Stimulated activated CD8-positive, alpha-beta memory T cell treated with anti-CD3 and anti-CD28 coated beads, Interleukin-7, amount 100 ng/mL, for 24 hours (primary cell): ENCODE results near the gene ANKRD33B.
"Not testable (repeated sequence)": the region's sequence is repeated elsewhere in the genome, so short reads cannot be mapped to it uniquely, and the experiment has no call there.

Source experiments
- DNase-seq: peaks from one replicate; pipeline ENCODE4 v3.0.0-alpha.2; 2020; ENCODE audit warnings: low read depth

Gene ANKRD33B

DNA sequence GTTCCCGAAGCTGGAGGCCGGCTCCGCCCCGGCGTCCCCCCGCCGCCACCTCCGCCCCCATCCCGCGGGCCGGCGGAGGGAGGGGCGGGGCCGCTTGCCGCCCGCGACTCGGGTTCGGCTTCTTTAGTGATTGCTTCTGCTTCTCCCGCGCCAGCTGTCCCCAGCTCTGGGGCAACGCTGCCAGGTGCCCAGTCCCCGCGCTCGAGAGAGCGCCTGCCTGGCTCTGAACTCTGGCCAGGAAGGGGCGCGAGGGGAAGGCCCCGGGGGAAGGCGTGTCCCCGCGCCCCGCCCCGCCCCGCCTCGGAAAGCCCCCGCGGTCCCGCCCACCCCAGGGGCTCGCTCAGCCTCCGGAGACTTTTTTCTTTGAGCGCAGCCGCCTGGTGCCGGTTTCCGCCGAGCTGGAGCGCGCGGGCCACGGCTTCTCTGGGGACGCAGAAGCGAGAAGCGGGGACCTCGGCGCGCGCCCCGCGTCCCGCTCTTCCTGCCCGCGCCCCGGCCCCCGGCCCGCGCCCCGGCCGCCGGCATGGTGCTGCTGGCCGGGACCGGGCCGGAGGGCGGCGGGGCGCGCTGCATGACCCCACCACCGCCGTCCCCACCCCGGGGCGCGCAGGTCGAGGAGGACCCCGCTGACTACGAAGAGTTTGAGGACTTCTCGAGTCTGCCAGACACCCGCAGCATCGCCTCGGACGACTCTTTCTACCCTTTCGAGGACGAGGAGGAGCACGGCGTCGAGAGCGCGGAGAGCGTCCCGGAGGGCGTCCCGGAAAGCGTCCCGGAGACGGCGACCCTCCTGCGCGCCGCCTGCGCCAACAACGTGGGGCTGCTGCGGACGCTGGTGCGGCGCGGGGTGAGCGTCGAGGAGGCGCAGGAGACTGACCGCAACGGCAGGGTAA is at the start of gene ANKRD33B:
Gene ANKRD33B (plus strand): TSS at position 126 of the 893 bp plus-strand sequence. CDS start 398 bp downstream, at position 524.
- peak; percentile 53 for DNase-seq

DNA sequence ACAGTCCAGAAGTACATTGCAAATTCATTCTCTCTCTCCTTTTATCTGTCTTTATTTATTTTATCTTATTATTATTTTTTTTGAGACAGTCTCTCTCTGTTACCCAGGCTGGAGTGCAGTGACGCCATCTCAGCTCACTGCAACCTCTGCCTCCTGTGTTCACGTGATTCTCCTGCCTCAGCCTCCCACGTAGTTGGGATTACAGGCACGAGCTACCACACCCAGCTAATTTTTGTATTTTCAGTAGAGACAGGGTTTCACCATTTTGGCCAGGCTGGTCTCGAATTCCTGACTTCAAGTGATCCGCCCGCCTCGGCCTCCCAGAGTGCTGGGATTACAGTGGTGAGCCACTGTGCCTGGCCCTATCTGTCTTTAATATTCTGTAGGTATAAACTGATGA is 49.3 kb upstream of the ANKRD33B start:
- not testable (repeated sequence) for DNase-seq

DNA sequence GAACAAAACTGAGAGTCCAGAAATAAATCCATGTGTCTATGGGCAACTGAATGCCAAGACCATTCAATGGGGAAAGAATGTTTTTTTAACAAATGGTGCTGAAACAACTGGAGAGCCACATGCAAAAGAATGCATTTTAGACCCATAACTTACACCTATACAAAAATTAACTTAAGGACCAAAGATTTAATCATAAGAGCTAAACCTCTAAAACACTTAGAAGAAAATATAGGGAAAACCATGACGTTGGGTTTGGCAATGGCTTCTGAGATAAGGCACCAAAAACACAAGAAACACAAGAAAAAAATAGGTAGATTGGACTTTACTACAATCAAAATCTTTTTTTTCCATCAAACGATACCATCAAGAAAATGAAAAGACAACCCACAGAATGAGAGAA is 48.4 kb upstream of the ANKRD33B start:
- DNase-seq = no peak

DNA sequence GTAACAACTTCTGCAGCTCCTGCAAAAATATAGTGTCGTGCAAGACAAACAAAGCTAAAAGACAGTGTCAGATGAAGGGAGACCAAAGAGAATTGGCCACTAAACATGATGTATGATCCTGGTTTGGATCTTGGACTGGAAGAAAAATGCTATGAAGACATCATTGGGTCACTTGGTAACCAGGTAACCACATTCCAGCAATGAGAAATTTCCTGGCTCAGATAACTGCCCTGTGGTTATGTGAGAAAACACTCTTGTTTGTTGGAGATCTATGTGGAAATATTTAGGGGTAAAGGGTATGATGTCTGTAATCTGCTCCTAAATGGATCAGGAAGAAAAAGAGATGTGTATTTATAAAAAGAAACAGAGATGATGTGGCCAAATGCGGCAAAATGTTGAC is 45.5 kb upstream of the ANKRD33B start:
- DNase-seq = no peak

DNA sequence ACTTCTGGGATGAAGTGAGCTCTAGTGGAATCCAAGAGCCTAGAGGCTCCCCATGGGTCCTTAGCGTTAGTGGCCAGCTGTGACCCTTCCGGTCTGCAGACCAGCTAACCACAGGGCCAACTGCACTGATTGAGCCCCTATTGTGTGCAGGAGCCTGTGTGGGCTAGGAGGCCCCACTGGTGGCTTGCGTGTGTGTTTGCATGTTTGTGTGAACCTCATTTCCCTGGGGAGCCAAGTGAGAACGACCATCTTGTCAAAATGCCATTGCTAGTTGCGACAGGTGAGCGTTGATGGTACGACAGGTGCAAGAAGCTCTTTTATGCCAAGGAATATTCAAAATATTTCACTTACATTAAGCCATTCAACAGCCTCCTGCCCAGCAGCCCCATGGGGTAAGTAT is 44.1 kb upstream of the ANKRD33B start:
- DNase-seq = no peak

DNA sequence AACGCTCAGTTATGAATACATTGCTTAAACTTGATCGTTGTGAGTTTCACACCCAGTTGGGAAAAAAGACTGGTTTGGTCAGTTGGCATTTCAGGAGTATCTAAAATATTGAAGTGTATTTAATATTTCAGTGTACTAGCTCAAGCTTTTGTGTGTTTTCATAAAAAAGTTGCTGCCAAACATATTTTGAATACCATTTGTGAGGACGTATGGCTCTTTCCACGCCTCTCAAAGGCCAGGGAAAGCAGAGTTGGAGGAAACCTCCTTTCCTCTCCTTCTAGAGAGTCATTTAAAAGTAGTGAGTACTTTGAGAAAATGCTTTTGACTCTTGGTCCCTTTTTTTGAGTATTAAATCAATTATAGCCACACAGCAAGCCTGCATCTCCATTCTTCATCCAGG is 43.2 kb upstream of the ANKRD33B start:
- DNase-seq = no peak

DNA sequence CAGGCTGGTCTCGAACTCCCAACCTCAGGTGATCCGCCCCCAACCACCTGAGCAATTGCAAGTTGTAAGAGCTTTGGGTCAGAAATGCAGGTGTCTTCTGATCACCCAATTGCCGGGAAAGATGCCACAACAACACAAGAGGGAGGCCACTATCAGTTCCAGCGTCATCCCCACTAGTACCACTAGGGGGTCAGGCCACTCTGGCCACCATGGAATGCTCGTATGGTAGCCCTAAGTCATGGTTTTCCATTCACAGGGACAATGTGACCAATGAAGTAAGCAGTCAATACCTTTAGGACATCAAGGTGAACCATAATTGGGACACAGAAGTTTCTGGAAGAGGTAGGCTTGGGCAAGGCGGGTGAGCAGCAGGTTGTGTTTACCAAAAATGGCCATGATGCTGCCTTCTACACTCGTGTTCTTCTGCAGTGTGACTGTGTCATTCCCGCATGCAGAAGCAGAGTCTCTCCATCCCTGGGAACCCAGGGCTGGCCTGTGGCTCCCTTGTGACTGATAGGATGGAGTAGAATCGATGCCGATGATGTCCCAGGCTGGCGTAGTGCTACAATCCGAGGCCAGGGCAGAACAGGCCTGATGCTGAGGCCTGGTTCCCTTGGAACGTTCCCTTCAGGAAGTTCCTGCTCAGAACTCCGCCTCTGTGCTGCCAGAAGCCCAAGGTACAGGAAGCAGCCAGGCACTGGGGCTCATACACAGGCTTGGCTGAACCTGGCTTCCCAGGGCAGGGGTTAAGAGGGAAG is 42.2 kb upstream of the ANKRD33B start:
- no peak for DNase-seq

DNA sequence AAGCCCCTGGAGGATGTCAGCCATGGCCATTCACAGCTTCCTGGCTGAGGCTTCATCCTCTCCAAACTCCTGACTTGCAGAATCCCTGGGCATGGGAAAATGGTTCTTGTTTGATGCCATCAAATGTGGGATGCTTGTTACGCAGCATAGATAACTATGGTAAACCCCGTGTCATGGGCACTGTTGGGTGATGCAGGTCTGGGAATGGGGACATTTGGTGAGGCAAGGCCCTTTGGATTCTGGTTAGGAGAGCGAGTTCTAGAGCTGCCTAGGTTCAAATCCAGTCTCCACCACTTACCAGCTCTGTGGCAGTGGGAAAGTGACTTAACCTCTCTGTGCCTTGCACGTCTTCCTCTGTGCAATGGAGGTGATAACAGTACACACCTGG is 41.7 kb upstream of the ANKRD33B start:
- DNase-seq = no peak

DNA sequence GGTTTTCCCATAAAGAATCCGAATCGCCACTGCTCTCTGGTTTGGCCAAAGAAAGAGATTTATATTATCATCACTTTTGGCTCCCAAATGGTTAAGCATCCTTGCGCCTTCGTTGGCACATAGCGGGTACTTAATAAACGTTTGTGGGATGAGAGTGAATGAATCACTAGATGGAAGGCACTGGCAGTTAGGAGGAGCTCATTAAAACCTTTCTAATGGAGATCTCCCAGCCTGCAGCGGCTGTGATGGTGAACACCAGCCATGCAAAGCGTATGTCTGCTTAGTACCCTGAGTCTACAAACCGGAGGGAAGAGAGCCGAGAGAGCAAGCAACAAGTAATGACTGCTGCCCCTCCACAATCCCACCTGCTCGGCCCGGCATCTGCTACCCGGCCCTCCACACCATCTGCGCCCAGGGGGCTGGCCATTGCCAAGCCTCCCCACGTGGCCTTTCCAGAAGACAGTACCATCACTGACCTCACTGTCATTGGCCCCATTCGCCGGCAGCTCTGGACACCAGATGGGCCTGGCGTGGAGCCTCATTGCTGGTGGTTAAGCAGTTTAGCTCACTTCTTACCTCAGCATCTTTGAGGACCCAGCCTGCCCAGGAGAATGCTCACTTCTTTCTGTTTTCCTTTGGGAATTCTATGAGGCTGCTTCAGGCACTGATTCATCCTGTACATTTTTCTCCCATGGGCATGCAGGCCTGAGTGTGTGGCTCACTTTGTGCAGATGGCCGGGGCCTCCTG is 39.3 kb upstream of the ANKRD33B start:
- DNase-seq = no peak

DNA sequence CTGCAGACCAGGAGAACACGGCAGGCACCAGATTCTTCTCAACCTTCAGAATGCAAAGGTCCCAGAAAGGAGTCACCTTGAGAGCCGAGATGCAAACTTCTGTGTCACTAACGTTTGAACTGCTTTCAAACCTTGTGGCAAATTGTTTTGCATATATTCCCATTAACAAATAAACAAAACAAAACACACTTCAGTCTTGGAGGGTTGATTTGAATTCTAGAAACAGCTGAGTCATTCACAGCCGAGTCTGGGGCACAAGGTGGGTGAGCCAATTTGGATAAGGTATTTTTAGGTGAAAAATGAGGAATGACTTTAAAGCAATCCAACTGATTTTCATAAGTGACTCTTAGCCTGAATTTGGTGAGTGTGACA is 38.8 kb upstream of the ANKRD33B start:
- DNase-seq = no peak

DNA sequence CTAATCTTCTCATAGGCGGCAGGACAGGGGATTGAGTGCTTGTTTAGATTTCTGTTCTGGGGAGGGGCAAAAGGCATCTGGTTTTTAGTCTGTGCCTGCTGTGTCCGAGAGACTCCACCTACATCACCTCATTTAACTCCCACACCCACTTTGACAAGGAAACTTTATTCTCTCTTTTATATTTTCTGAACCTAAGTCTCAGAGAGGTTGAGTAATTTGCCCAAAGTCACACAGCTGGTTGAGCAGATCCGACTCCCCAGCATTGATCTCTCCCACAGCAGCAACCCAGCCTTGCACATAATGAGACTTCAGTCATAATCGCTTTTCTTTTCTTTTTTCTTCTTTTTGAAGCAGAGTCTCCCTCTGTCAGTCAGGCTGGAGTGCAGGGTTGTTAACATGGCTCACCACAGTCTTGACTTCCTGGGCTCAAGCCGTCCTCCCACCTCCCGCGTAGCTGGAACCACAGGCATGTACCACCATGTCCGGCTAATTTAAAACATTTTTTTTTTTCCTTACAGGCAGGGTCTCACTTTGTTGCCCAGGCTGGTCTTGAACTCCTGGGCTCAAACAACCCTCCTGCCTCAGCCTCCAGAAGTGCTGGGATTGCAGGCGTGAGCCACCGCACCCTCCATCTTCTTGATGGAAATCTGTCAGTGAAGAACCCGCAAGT is 36.5 kb upstream of the ANKRD33B start:
- DNase-seq = no peak

DNA sequence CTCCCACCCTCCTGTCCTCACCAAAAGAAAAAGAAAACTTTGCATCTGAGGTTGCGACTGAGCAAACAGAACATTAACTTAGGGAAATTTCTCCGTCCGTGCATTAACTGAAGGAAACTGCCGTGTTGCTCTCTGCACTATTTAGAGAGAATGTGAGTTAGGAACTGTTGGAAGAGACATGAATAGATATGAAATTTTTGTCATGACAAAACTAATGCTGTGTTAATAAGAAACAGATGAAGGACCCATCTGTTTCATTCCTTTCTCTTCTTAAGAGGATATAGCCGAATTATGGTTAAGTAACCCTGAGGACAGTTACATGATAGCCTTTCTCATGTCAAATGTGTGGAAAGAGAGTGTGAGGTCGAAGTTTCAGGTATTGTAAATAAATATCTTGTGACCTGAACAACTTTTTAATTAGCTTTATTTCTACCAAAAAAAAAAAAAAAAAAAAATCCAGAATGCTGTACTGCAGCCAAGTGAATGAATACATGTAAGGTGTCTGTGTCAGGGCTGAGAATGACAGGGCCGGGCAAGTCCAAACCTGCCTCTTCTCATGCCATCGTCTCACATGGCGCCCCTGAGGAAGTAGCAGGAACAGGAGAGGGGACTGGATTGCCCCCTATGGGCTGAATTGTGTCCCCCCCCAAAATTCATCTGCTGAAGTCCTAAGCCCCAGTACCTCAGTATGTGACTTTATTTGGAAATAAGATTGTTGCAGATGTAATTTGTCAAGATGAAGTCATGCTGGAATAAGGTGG is 35.6 kb upstream of the ANKRD33B start:
- no peak for DNase-seq

DNA sequence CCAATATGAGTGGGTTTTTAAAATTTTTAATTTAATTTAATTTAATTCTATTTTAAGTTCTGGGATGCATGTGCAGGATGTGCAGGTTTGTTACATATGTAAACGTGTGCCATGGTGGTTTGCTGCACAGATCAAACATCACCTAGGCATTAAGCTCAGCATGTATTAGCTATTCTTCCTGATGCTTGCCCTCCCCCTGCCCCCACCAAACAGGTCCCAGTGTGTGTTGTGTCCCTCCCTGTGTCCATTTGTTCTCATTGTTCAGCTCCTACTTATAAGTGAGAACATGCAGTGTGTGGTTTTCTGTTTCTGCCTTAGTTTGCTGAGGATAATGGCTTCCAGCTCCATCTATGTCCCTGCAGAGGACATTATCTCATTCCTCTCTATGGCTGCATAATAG is 35.0 kb upstream of the ANKRD33B start:
- no peak for DNase-seq

DNA sequence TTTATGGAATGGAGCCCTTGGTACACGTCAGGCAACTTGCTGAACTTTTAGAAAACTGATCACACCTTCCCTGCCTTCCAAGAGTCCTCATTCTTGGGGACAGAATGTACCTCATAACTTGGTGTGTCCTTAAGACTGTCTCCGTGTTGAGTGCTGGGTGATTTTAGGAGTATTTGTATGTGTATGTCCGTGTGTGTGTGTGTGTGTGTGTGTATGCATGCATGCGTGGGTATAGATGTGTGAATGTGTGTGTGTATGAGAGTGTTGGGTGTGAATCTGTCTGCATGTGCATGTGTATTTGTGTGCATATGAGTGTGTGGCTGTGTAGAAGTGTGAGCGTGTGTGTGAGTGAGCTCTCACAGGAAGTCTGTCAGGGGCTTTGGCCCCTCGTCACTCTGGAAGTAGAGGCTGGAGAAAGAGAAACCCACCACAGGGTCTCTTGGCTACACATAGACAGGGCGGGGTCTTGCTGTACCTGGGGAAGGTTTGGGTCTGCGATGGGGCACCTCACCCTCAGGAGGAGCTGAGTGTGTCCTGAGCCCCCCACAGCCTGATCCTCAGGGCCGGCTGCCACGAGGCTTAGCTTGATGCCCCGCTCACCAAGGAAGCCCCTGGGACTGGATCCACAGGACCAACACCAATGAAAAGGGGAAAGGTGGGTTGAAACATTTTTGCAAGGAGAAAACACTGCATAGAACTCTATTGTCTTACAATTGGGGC is 33.1 kb upstream of the ANKRD33B start:
- DNase-seq = no peak

DNA sequence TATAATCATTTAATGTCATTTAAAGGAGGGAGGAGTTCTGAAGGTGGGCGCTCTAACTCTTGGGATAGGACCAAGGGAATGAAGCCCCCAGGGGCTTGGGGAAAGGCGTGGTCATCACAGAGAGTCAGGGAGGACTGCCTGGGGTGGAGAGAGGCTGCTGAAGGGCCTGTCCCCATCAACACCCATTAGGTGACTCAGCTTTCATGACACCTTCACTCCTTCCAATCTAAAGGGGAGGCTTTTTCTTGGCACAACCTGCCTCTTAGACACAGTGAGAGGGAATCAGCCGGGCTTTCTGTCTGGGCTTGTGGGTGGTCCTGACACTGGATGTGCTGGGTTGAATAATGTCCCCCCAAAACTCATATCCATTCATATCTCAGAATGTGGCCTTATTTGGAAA is 31.4 kb upstream of the ANKRD33B start:
- DNase-seq = no peak

DNA sequence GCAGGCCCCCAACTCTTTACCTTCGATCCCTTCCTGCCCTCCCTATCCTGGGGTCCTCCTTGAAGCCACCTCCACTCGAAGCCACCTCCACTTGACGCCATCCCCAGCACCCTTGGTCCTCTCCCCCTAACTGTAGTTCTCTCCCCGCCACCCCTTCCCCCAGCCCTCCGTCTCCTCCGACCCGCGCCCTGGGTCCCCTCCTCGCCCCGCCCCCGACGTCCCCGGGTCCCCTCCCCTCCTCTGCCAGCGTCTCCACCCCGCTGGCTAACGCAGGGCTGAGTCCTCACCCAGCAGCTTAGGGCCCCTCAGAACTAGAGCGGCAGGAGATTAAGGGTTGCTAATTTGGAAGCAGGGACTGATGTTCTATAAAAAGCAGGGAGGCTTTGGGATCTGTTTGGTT is 30.6 kb upstream of the ANKRD33B start:
- no peak for DNase-seq

DNA sequence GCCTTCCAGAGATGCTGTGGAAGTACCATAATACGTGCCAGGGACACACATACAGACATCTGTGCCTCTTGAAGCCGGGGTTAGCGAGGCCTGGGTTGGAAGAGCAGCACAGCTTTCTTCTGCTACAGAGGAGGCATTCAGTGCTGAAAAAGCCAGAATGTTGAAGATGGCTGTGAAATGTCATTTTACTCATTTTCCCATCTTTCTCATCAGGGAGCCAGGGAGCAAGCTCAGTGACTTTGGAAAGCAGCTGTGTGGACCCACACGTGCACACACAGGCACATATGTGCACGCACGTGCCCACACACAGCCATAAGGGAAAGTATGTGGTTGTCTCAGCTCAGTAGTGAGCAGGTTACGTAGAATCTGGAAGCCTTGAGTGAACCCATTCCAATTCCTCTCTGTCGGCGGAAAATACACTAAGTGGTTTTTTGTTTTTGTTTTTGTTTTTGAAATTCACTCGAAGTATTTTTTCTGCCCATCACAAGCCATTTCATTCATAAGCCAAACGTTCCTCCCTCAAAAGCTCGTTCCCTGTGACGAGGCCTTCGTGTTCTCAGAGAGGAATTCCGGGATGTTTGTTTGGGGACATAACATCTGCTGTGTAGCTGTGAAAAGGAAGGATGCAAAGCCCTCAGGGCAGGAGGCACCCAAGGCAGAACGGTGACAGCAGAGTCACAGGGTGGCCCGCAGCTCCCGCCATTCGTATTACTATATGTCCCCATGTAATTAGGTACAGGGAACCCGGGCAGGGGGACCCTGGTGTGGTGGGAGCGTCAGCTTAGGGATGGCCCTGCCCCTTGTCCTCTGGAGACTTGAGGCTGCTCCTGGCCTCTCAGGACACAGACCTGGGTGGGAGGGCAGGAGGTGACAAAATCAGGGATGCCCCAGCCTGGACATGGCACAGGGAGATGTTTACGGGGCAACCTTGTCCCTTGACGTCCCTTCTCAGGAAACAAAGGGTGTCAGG is 29.0 kb upstream of the ANKRD33B start:
- DNase-seq = no peak

DNA sequence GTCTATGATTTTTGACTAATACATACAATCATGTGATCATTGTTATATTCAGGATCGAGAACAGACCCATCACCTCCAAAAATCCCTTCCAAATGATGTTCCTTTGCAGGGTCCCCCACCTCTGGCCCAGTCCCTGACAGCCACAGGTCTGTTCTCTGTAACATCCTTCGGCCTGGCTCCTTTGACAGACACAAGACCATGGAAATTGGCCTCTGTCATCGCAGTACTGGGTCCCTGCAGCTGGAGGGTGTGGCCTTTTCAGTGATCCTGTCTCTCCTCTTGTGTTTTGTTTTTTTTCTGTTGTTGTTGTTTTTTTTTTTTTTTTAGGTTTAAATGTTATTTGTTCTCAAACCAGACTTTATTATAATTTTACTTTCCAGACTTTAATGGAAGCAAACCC is 27.4 kb upstream of the ANKRD33B start:
- no peak for DNase-seq

DNA sequence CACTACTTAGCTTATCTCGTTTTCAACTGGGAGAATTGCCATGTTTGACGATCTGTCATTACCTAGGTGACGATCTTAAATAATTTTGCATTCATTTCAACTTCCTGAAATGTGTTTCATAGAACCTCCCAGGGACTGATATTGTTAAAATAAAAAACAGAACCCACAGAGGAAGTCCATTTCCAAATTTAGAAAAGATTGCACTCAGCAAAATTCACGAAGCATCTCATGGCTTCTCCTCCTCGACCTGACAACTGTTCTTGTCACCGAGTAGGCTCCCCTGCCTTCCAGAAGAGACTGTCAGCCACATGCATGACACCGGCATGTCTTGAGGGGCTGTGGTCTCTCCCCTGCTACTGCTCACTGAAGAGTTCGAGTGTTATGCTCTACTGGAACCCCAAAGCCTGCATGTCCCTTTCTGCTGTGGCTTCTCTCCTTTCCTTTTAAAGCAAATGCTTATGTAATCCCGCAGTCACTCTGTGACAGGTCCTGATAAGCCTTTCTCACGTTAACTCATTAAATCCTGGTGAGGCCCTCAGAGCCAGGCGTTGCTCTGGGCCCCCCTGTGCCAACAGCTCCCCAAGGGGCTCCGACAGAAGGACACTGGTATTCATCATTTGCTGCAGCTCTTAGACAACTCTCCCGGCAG is 26.8 kb upstream of the ANKRD33B start:
- DNase-seq = no peak
